AG04450 (cell line): ENCODE measurements around the gene PGLYRP4. TPM values are rescaled to one million over a fixed set of nuclear protein-coding genes. Genes with fewer than 3 reads are reported as not detected.

Source experiments
- CTCF ChIA-PET: fragments of 300-600, 350-600 bp; formaldehyde crosslinking; extraction: SDS; loops from one replicate; lab custom pipeline; 2022; ENCODE audit warnings: antibody characterized with exemption, inconsistent platforms; lab: Charles Lee
- POLR2A ChIA-PET: fragments of 350-600 bp; formaldehyde crosslinking; extraction: SDS; loops from one replicate; lab custom pipeline; 2021; ENCODE audit warnings: antibody characterized with exemption, inconsistent platforms; lab: Yijun Ruan, JAX
- DNase-seq: peaks from one replicate; pipeline ENCODE4 v3.0.0-alpha.2; 2011; ENCODE audit warnings: low read depth, low spot score
- H3K27ac ChIP-seq: one replicate; pipeline ENCODE4 v1.5.1; 2012; ENCODE audit warnings: low read depth, low read length, control low read depth
- H3K27me3 ChIP-seq: one replicate; pipeline ENCODE4 v1.6.0; 2012; ENCODE audit warnings: low read length; ENCODE audit not compliant: control insufficient read depth, insufficient read depth
- H3K4me3 ChIP-seq: 2 replicates; pipeline ENCODE4 v1.5.1; 2011; ENCODE audit warnings: mild to moderate bottlenecking, low read depth, low read length, control low read depth
- H3K9me3 ChIP-seq: 2 replicates; pipeline ENCODE4 v1.5.1; 2012; ENCODE audit warnings: low read length; ENCODE audit not compliant: control insufficient read depth, insufficient read depth
- CTCF ChIP-seq: IDR thresholded peaks from 2 replicates; pipeline ENCODE4 v1.5.1; 2011; ENCODE audit warnings: low read depth, low read length, control low read depth, inconsistent platforms
- polyA plus RNA-seq: library from polyadenylated mRNA; depleted of rRNA; stranded (reverse); fragments of >200 nt; gene quantifications from 2 replicates; pipeline ENCODE4 v1.2.3, GENCODE V29; 2011

Gene PGLYRP4
- polyA plus RNA-seq, 1 experiment, result not detected

GRCh38 chr1:153358691-153358975 lies 10.0 kb upstream of the PGLYRP4 start:
- no peak overlapping the region for H3K27ac ChIP-seq
- peaks cover 2% of the 10 kb centered on the region; the same call in 1 of the 2 replicates for H3K9me3 ChIP-seq
- peaks cover 3% of the 10 kb centered on the region for H3K27me3 ChIP-seq
- DNase-seq, result no peak
- no peak overlapping the region for H3K4me3 ChIP-seq
- CTCF ChIA-PET, result interaction anchor here (8.5 kb wide), 1 partner anchor 134 kb away, joined by 354 read pairs; no protein-coding TSS in a partner anchor
- POLR2A ChIA-PET, result no interaction called here
- TF ChIP-seq CTCF, result no peak

GRCh38 chr1:153357853-153358690 lies 9.4 kb upstream of the PGLYRP4 start, which contains the start of gene S100A9:
Gene S100A9 (plus strand): TSS chr1:153357854. CDS start chr1:153358284, 430 bp downstream.
- CTCF ChIA-PET, result interaction anchor here (1.6 to 8.5 kb wide), 2 partner anchors 108 to 135 kb away, joined by 3 to 354 read pairs; no protein-coding TSS in a partner anchor
- TF ChIP-seq CTCF, result no peak
- Histone ChIP-seq H3K27ac (no peak within 1 kb of the TSS), H3K27me3 (peaks cover 4% of the 10 kb centered on the region), H3K9me3 (peaks cover 2% of the 10 kb centered on the region; the same call in 1 of the 2 replicates), H3K4me3 (no peak within 1 kb of the TSS)
- POLR2A ChIA-PET, result no interaction called here
- no peak for DNase-seq

GRCh38 chr1:153357076-153357852 lies 8.6 kb upstream of the PGLYRP4 start:
- Histone ChIP-seq H3K27me3 (peaks cover 5% of the 10 kb centered on the region), H3K9me3 (peaks cover 2% of the 10 kb centered on the region; the same call in 1 of the 2 replicates), H3K27ac (no peak overlapping the region), H3K4me3 (no peak overlapping the region)
- POLR2A ChIA-PET, result no interaction called here
- no peak for DNase-seq
- TF ChIP-seq CTCF, result no peak
- CTCF ChIA-PET, result interaction anchor here (1.6 to 8.5 kb wide), 2 partner anchors 109 to 136 kb away, joined by 3 to 354 read pairs; no protein-coding TSS in a partner anchor

- no peak overlapping the region for H3K4me3 ChIP-seq
- H3K27me3 ChIP-seq, result peaks cover 3% of the 10 kb centered on the region
- ChIA-PET CTCF (interaction anchor here (1.6 to 8.5 kb wide), 2 partner anchors 109 to 136 kb away, joined by 3 to 354 read pairs; no protein-coding TSS in a partner anchor), POLR2A (no interaction called here)
- no peak overlapping the region for H3K27ac ChIP-seq
- TF ChIP-seq CTCF, result no peak
- no peak for DNase-seq
- H3K9me3 ChIP-seq, result peaks cover 2% of the 10 kb centered on the region; the same call in 1 of the 2 replicates
Measured at GRCh38 chr1:153356392-153357075, 7.9 kb upstream of the PGLYRP4 start.
